GM19023 (cell line): Measurements from ENCODE around the gene UNC5B.

Experiments used
- ATAC-seq: cut with Tn5 transposase; IDR thresholded peaks from one replicate; pipeline ENCODE4 v1.9.1; 2021; ENCODE audit warnings: mild to moderate bottlenecking, moderate library complexity; ENCODE audit not compliant: unreplicated experiment

The UNC5B gene

GRCh38 chr10:71237843-71238623 is 25.7 kb downstream of the UNC5B start:
- ATAC-seq, result no peak

GRCh38 chr10:71238626-71239025 is 26.3 kb downstream of the UNC5B start:
- ATAC-seq, result no peak

- ATAC-seq, result no peak
Observed at GRCh38 chr10:71239131-71239915, 27.0 kb downstream of the UNC5B start.

- ATAC-seq, result no peak
Observed at GRCh38 chr10:71239946-71240795, 27.8 kb downstream of the UNC5B start.

- no peak for ATAC-seq
Observed at GRCh38 chr10:71241114-71241829, 28.9 kb downstream of the UNC5B start.

GRCh38 chr10:71241830-71242621 is 29.7 kb downstream of the UNC5B start:
- no peak for ATAC-seq

GRCh38 chr10:71242622-71243009 is 30.2 kb downstream of the UNC5B start:
- ATAC-seq, result no peak

GRCh38 chr10:71243756-71244395 is 31.5 kb downstream of the UNC5B start:
- no peak for ATAC-seq

GRCh38 chr10:71244431-71245419 is 32.4 kb downstream of the UNC5B start:
- no peak for ATAC-seq

- no peak for ATAC-seq
Observed at GRCh38 chr10:71245420-71246325, 33.3 kb downstream of the UNC5B start.

- no peak for ATAC-seq
Observed at GRCh38 chr10:71246591-71247413, 34.4 kb downstream of the UNC5B start.

- no peak for ATAC-seq
Observed at GRCh38 chr10:71247414-71247705, 35.0 kb downstream of the UNC5B start.

GRCh38 chr10:71247804-71248203 is 35.4 kb downstream of the UNC5B start:
- ATAC-seq, result no peak

GRCh38 chr10:71248210-71248609 is 35.8 kb downstream of the UNC5B start:
- ATAC-seq, result no peak

GRCh38 chr10:71249996-71250395 is 37.6 kb downstream of the UNC5B start:
- no peak for ATAC-seq

- ATAC-seq, result no peak
Observed at GRCh38 chr10:71250405-71250804, 38.0 kb downstream of the UNC5B start.

- ATAC-seq, result no peak
Observed at GRCh38 chr10:71250842-71251241, 38.5 kb downstream of the UNC5B start.
